GM21529 (cell line): Measurements from ENCODE around the gene TLR9.

Experiments used
- ATAC-seq: cut with Tn5 transposase; IDR thresholded peaks from one replicate; pipeline ENCODE4 v1.9.1; 2021; ENCODE audit not compliant: unreplicated experiment

The TLR9 gene

GRCh38 chr3:52248165-52248541, 22.7 kb upstream of the TLR9 start:
- ATAC-seq, result no peak

GRCh38 chr3:52247409-52248164, 22.1 kb upstream of the TLR9 start:
- ATAC-seq, result no peak

- no peak for ATAC-seq
These were observed 21.4 kb upstream of the TLR9 start for GRCh38 chr3:52246728-52247408.

GRCh38 chr3:52246264-52246620, 20.8 kb upstream of the TLR9 start:
- no peak for ATAC-seq

- ATAC-seq, result no peak
These were observed 20.1 kb upstream of the TLR9 start, which contains the start of gene PPM1M for GRCh38 chr3:52245322-52246263. Gene PPM1M, plus strand, starts transcription at chr3:52245759. Its CDS starts 66 bp downstream, at chr3:52245825.

- peak; percentile 39 for ATAC-seq
These were observed 18.6 kb upstream of the TLR9 start for GRCh38 chr3:52243791-52244628.

GRCh38 chr3:52242039-52242438, 16.6 kb upstream of the TLR9 start:
- no peak for ATAC-seq

GRCh38 chr3:52240886-52241370, 15.5 kb upstream of the TLR9 start:
- ATAC-seq, result no peak

- ATAC-seq, result no peak
These were observed 14.8 kb upstream of the TLR9 start for GRCh38 chr3:52240059-52240885.

GRCh38 chr3:52238761-52239701, 13.6 kb upstream of the TLR9 start, which contains the start of gene TWF2:
Gene TWF2, minus strand, starts transcription at chr3:52239158. Its CDS starts 142 bp downstream, at chr3:52239016.
- peak; percentile 66 for ATAC-seq

GRCh38 chr3:52238193-52238760, 12.8 kb upstream of the TLR9 start:
- peak; percentile 10 for ATAC-seq

- no peak for ATAC-seq
These were observed 12.3 kb upstream of the TLR9 start for GRCh38 chr3:52237657-52238172.

GRCh38 chr3:52237006-52237656, 11.7 kb upstream of the TLR9 start:
- ATAC-seq, result no peak

- ATAC-seq, result no peak
These were observed 11.0 kb upstream of the TLR9 start for GRCh38 chr3:52236424-52236886.

GRCh38 chr3:52234516-52235447, 9.3 kb upstream of the TLR9 start:
- no peak for ATAC-seq

GRCh38 chr3:52233968-52234367, 8.5 kb upstream of the TLR9 start:
- ATAC-seq, result no peak
